Measurements from ENCODE around the gene HTRA3.

The HTRA3 gene

GRCh38 chr4:8317474-8317873 is 47.9 kb downstream of the HTRA3 start:
- Histone ChIP-seq H3K4me1 (ENCODE audit: control insufficient read depth, insufficient read depth, low read length) (no peaks in the 10 kb centered on the region; the same call in 1 of the 2 replicates), H3K4me3 (ENCODE audit: low read depth, low read length) (no peak overlapping the region), H3K36me3 (ENCODE audit: control insufficient read depth in 2 of 2, insufficient read depth in 1 of 2, low read length in 2 of 2) (no peaks in the 10 kb centered on the region), H3K27ac (ENCODE audit: extremely low read depth, low read depth, low read length) (no peak overlapping the region), H3K9me3 (ENCODE audit: control insufficient read depth, insufficient read depth, low read depth, low read length) (no peaks in the 10 kb centered on the region)
- TF ChIP-seq KLF8 (tag by site-specific recombination; IDR thresholded peaks at IDR 0.05) (no peak), ZNF37A (tag by site-specific recombination; IDR thresholded peaks at IDR 0.05) (no peak), ZFP41 (tag by site-specific recombination; IDR thresholded peaks at IDR 0.05; ENCODE audit: borderline replicate concordance) (no peak), ZSCAN18 (tag by site-specific recombination; IDR thresholded peaks at IDR 0.05) (no peak), ZNF768 (tag by site-specific recombination; IDR thresholded peaks at IDR 0.05) (no peak), KLF10 (tag by site-specific recombination; IDR thresholded peaks at IDR 0.05) (no peak), ZNF747 (tag by site-specific recombination; IDR thresholded peaks at IDR 0.05) (no peak), ZNF266 (tag by site-specific recombination; IDR thresholded peaks at IDR 0.05; ENCODE audit: low read depth) (no peak), TCF7L2 (IDR thresholded peaks at IDR 0.05; ENCODE audit: borderline replicate concordance, low read depth, low read length) (no peak), REPIN1 (tag by site-specific recombination; IDR thresholded peaks at IDR 0.05; ENCODE audit: low read depth) (no peak), MYNN (tag by site-specific recombination; IDR thresholded peaks at IDR 0.05; ENCODE audit: borderline replicate concordance) (no peak), ZNF366 (tag by site-specific recombination; conservative IDR thresholded peaks at IDR 0.05) (no peak), ZNF394 (tag by site-specific recombination; IDR thresholded peaks at IDR 0.05; ENCODE audit: borderline replicate concordance) (no peak), HOXA7 (CRISPR knock-in tag; IDR thresholded peaks at IDR 0.05; ENCODE audit: borderline replicate concordance) (no peak), WT1 (tag by site-specific recombination; IDR thresholded peaks at IDR 0.05) (no peak), ZNF2 (tag by site-specific recombination; IDR thresholded peaks at IDR 0.05) (no peak), ZNF639 (tag by site-specific recombination; IDR thresholded peaks at IDR 0.05) (no peak), GLI2 (tag by site-specific recombination; IDR thresholded peaks at IDR 0.05; ENCODE audit: borderline replicate concordance, low read depth) (no peak)
- ChIA-PET POLR2A (no interaction called here), CTCF (interaction anchor here (0.7 kb wide), 1 partner anchor 109 kb away, joined by 5 read pairs; no protein-coding TSS in a partner anchor)

GRCh38 chr4:8318509-8318908 is 49.0 kb downstream of the HTRA3 start:
- H3K27ac ChIP-seq (ENCODE audit: extremely low read depth, low read depth, low read length): no peak overlapping the region
- H3K4me3 ChIP-seq (ENCODE audit: low read depth, low read length): no peak overlapping the region
- no peak for TF ChIP-seq ZNF560 (tag by site-specific recombination; IDR thresholded peaks at IDR 0.05; ENCODE audit: borderline replicate concordance)
- TF ChIP-seq ZNF555 (tag by site-specific recombination; conservative IDR thresholded peaks at IDR 0.05): no peak
- TF ChIP-seq ZNF561 (tag by site-specific recombination; IDR thresholded peaks at IDR 0.05; ENCODE audit: borderline replicate concordance): no peak
- no peak for TF ChIP-seq ZNF133 (tag by site-specific recombination; IDR thresholded peaks at IDR 0.05)
- no peak for TF ChIP-seq PRDM1 (tag by site-specific recombination; IDR thresholded peaks at IDR 0.05)
- no peak for TF ChIP-seq REST (tag by site-specific recombination; IDR thresholded peaks at IDR 0.05)
- no peak for TF ChIP-seq HOXA7 (CRISPR knock-in tag; IDR thresholded peaks at IDR 0.05; ENCODE audit: borderline replicate concordance)
- H3K9me3 ChIP-seq (ENCODE audit: control insufficient read depth, insufficient read depth, low read depth, low read length): no peaks in the 10 kb centered on the region
- H3K4me1 ChIP-seq (ENCODE audit: control insufficient read depth, insufficient read depth, low read length): no peaks in the 10 kb centered on the region; the same call in 1 of the 2 replicates
- H3K36me3 ChIP-seq (ENCODE audit: control insufficient read depth in 2 of 2, insufficient read depth in 1 of 2, low read length in 2 of 2): no peaks in the 10 kb centered on the region
- ChIA-PET POLR2A (no interaction called here), CTCF (no interaction called here)

Measured in HEK293 (cell line).